GM18951 (cell line): ENCODE data around the gene CCIN.

Experiments used
- POLR2A ChIP-seq: IDR thresholded peaks from 4 replicates; pipeline ENCODE4 v1.6.1; 2011; ENCODE audit warnings: mild to moderate bottlenecking; ENCODE audit not compliant: insufficient read length, insufficient read depth; ENCODE audit errors: extremely low read depth
- in situ Hi-C: fragments of 300-500 bp; cut with MboI; formaldehyde crosslinking; loops from one replicate; pipeline ENCODE4 v1.12.0; 2022; ENCODE audit warnings: low sequenced_read_pairs, mixed read lengths, inconsistent platforms; ENCODE audit not compliant: unreplicated experiment

The CCIN gene

GRCh38 chr9:36135741-36136271, 33.4 kb upstream of the CCIN start:
- in situ Hi-C loops, result no loop called here
- TF ChIP-seq POLR2A, result no peak

DNA sequence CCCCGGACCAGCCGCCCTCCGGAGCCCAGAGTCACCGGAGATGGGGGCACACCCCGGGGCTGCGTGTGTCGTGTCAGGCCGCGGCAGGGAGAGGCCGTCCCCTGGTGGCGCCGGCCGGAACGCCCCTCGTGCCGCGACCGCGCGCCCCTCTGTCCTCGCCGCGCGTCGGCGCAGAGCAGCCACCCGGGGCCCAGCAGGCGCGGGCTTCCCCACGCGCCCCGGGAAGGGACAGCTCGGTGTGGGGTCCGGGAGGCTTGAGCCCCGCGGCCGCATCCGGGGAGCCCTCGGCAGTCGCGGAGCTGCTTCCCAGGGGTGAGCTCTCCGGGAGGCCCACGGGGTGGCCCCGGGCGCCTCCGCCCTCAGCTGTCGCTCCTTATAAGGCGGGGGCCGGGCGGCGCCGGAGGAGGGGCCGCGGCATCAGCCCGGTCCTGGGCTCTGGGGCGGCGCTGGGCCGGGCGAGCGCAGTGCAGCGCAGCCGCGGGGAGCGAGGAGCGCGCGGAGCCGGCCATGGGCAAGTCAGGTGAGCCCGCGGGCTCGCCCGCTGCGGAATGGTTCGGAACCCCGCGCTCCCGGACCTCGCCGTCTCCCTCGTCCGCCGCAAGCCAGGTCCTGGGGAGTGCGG, 32.8 kb upstream of the CCIN start, which contains the start of gene GLIPR2:
GLIPR2 (plus strand) TSS at position 462 of the 622 bp plus-strand sequence; CDS start at position 508, 46 bp downstream.
- in situ Hi-C loops, result no loop called here
- TF ChIP-seq POLR2A, result peak; percentile 61

DNA sequence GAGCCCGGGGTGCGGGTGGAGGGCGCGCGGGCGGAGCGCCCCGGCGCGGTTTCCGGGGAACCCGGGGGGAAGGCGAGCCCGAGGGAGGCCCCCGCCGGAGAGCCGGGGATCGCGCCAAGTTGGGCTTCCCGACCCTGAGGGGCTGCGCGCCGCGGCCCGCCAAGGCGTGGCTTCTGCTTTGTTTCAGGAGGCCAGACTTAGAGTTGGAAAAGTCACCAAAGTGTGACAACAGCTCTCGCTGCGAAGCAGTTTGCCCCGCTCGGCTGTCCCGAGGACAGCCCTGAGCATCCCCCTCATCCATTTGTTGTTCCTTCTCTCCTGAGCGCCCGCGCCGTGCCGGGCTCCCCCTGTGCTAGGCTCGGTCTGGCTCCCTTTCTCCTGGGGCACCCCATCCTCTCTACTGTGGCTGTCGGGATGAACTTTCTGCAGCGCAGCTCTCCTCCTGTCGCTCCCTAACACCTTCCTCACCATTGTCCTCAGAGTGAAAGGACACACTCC, 32.2 kb upstream of the CCIN start:
- no peak for TF ChIP-seq POLR2A
- in situ Hi-C loops, result no loop called here

- no peak for TF ChIP-seq POLR2A
- in situ Hi-C loops, result no loop called here
Observed at GRCh38 chr9:36137392-36138004, 31.7 kb upstream of the CCIN start.

DNA sequence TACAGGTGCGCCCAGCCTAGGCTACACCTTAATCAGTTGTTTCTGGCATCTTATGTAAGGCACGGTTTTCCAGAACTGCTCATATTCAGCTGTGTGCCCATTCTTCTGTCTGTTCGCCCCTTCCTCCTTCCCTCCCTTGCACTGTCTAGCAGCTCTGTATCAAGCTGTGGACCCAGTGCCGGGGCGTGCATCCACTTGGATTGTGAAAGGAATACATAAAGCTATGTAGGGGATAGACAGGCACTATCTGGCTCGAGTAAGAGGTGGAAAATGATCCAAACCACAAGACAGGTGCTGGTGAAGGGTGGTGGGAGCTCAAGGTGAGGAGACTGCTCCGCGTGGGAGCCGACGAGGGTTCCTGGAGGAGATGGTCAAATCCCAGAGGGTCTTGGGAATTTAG, 30.7 kb upstream of the CCIN start:
- in situ Hi-C loops, result no loop called here
- no peak for TF ChIP-seq POLR2A

- in situ Hi-C loops, result no loop called here
- TF ChIP-seq POLR2A, result no peak
Observed at GRCh38 chr9:36138901-36139300, 30.3 kb upstream of the CCIN start.

GRCh38 chr9:36140086-36141084, 28.8 kb upstream of the CCIN start:
- TF ChIP-seq POLR2A, result no peak
- in situ Hi-C loops, result no loop called here

DNA sequence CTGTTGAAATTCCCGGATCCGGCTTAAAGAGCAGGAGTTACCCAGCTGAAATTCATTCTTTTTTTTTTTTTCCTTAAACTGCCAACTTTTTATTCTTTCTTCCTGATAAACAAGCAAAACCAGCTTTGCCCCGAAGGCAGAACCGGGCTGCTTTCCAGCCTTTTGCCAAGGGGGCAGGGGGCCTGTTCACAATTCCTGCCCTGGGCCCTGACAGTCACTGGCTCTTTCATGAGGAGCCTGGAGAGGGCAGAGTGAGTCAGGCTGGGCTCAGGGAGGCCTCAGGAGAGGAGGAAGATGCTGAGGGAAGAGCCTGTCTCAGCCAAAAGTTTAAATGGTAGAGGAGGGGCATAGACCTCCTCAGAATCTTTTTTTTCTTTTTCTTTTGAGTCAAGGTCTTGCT, 27.9 kb upstream of the CCIN start:
- in situ Hi-C loops, result no loop called here
- TF ChIP-seq POLR2A, result no peak

- no peak for TF ChIP-seq POLR2A
- in situ Hi-C loops, result no loop called here
Observed at GRCh38 chr9:36141761-36142160, 27.4 kb upstream of the CCIN start.

DNA sequence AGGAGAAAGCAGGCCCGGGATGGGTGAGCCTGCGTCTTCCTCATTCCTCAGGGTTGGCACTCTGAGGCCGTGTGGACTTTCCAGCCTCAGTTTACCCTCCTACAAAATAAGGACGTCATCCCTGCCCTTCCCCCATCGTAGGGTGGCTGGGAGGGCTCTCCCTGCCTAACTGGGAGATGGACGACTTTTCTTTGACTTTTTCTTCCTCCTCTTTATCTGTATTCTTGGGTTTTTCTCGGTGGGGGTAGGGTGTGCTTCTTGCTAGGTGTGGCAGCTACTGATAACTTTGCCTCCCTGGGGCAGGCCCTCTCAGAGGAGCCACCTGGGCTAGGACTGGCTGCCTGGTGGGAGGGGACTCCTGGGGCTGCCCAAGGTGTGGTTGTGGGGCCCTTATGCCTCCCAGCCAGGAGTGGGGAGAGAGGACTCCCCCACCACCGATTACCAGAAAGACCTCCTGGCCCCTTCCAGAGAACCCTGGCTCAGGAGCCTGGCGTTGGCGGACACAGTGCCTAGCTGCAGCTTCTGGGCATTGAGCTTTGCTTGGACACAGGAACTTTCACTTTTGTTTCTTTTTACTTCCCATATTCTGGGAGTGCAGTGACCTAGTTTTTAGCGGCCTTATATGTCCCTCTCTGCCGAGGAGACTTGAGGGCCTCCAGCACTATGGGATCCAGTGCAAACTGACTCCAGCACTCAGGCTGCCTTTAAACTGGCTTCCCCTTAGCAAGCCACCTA, 26.5 kb upstream of the CCIN start:
- in situ Hi-C loops, result no loop called here
- TF ChIP-seq POLR2A, result no peak

DNA sequence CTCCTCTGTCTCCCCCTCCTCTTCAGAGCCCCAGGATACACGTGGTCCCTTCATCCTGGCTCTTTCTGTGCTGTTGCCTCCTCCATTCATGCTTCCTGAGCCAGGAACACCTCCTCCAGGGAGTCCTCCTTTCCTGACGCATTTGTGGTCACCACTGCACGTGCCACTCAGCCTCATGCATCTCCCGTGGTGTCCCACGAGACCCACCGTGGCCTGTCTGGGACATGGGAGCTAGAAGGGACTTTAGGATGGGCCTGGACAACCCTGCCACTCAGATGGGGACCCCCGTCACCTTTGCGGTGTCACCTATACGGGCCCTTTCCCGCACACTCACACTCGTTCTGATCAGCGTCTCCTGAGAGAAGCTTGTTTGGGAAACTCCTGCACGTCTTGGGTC, 25.9 kb upstream of the CCIN start:
- TF ChIP-seq POLR2A, result no peak
- in situ Hi-C loops, result no loop called here
